Measurements from ENCODE around the gene PTPN5.
A peak's percentile ranks its signal among the peaks of the same experiment; 100 is the strongest.
"Not testable (repeated sequence)": the region's sequence is repeated elsewhere in the genome, so short reads cannot be mapped to it uniquely, and the experiment has no call there.

The PTPN5 gene

GRCh38 chr11:18791207-18791968 lies at the start of gene PTPN5:
TSS of gene PTPN5 (minus strand) at chr11:18791798. CDS start at chr11:18771958, 19,840 bp downstream.
- peak in 12 of 51 donors; percentile 15 to 57 (median 34) for DNase-seq

GRCh38 chr11:18836417-18836816 lies 44.8 kb upstream of the PTPN5 start:
- no peak for DNase-seq

- DNase-seq: no peak
Observed at GRCh38 chr11:18834754-18835466, 43.3 kb upstream of the PTPN5 start.

- DNase-seq: not testable (repeated sequence)
Observed at GRCh38 chr11:18820160-18820559, 28.6 kb upstream of the PTPN5 start.

- DNase-seq: no peak
Observed at GRCh38 chr11:18804199-18804999, 12.8 kb upstream of the PTPN5 start.

- DNase-seq: peak in 27 of 51 donors; percentile 6 to 65 (median 20)
Observed at GRCh38 chr11:18802381-18803257, 11.0 kb upstream of the PTPN5 start.

- no peak for DNase-seq
Observed at GRCh38 chr11:18798799-18799469, 7.3 kb upstream of the PTPN5 start.

GRCh38 chr11:18794956-18795355 lies 3.4 kb upstream of the PTPN5 start:
- DNase-seq: no peak

GRCh38 chr11:18792827-18793226 lies 1.2 kb upstream of the PTPN5 start:
- no peak for DNase-seq

- peak in 1 of 51 donors; percentile 53 for DNase-seq
Observed at GRCh38 chr11:18791969-18792628, 501 bp upstream of the PTPN5 start.

GRCh38 chr11:18790883-18791206 lies 753 bp downstream of the PTPN5 start:
- DNase-seq: no peak

GRCh38 chr11:18789942-18790341 lies 1.7 kb downstream of the PTPN5 start:
- no peak for DNase-seq

- DNase-seq: no peak
Observed at GRCh38 chr11:18785411-18785810, 6.2 kb downstream of the PTPN5 start.

GRCh38 chr11:18780896-18781295 lies 10.7 kb downstream of the PTPN5 start:
- DNase-seq: no peak

- no peak for DNase-seq
Observed at GRCh38 chr11:18780329-18780728, 11.3 kb downstream of the PTPN5 start.

- DNase-seq: no peak
Observed at GRCh38 chr11:18778468-18778867, 13.1 kb downstream of the PTPN5 start.

GRCh38 chr11:18776324-18776723 lies 15.3 kb downstream of the PTPN5 start:
- no peak for DNase-seq

GRCh38 chr11:18775492-18776292 lies 15.9 kb downstream of the PTPN5 start:
- DNase-seq: peak in 10 of 51 donors; percentile 6 to 59 (median 16)

- no peak for DNase-seq
Observed at GRCh38 chr11:18774801-18775200, 16.8 kb downstream of the PTPN5 start.
